Small intestine (tissue), 7 donors: ENCODE results near the gene MYO18A. TPM values are rescaled to one million over a fixed set of nuclear protein-coding genes. Genes with fewer than 3 reads are reported as not detected.

Experiments
- DNase-seq, 2 donors: peaks; one replicate each; pipeline versions ENCODE4 v3.0.0 to v3.0.0-alpha.2; 2013
- FAIRE-seq: peaks from 2 replicates; lab custom pipeline; 2012; peaks lifted over from hg19 to GRCh38; lab: Jason Lieb, UNC
- H3K27ac ChIP-seq, 3 donors: one replicate each; pipeline ENCODE4 v1.5.1; 2013; ENCODE audit warnings: low read length in 2 of 3, mild to moderate bottlenecking in 2 of 3, control low read depth in 1 of 3, inconsistent platforms in 1 of 3, low read depth in 1 of 3, moderate library complexity in 1 of 3
- H3K27me3 ChIP-seq, 3 donors: one replicate each; pipeline ENCODE4 v1.6.1; 2013; ENCODE audit warnings: low read length in 3 of 3, inconsistent platforms in 1 of 3; ENCODE audit not compliant: control insufficient read depth in 3 of 3, insufficient read depth in 3 of 3
- H3K36me3 ChIP-seq, 3 donors: one replicate each; pipeline ENCODE4 v1.6.1; 2013; ENCODE audit warnings: low read length in 3 of 3, inconsistent platforms in 1 of 3, low read depth in 1 of 3, mild to moderate bottlenecking in 1 of 3, moderate library complexity in 1 of 3; ENCODE audit not compliant: control insufficient read depth in 3 of 3, insufficient read depth in 2 of 3
- H3K4me1 ChIP-seq, 3 donors: one replicate each; pipeline ENCODE4 v1.6.1; 2013; ENCODE audit warnings: low read length in 2 of 3, inconsistent platforms in 1 of 3, low read depth in 1 of 3, mild to moderate bottlenecking in 1 of 3, moderate library complexity in 1 of 3; ENCODE audit not compliant: control insufficient read depth in 3 of 3, insufficient read depth in 2 of 3
- H3K4me3 ChIP-seq, 3 donors: one replicate each; pipeline ENCODE4 v1.5.1; 2013; ENCODE audit warnings: low read length in 3 of 3, control low read depth in 1 of 3, inconsistent platforms in 1 of 3, low read depth in 1 of 3, mild to moderate bottlenecking in 1 of 3, moderate library complexity in 1 of 3
- H3K9me3 ChIP-seq, 2 donors: one replicate each; pipeline ENCODE4 v1.6.1; 2013; ENCODE audit warnings: low read depth in 1 of 2, low read length in 1 of 2; ENCODE audit not compliant: control insufficient read depth in 2 of 2, insufficient read depth in 1 of 2
- WGBS, 3 donors: extraction: QIAGEN DNeasy Blood & Tissue Kit; methylation state at CpG; one replicate each; pipeline ENCODE4 v1.1.7; 2013; 5-methylcytosine and 5-hydroxymethylcytosine counted together
- polyA plus RNA-seq, 4 donors: library from polyadenylated mRNA; stranded (reverse) in 3 of 4; unstranded in 1 of 4; fragments of 200-250 nt in 3 of 4; fragments of 120-200 nt in 1 of 4; gene quantifications; one replicate each; pipeline versions ENCODE4 v1.2.1 to v1.2.3, GENCODE V29; 2013
- donor health status: healthy with polysubstance abuse.
- donor health status: control.
- donor health status: control.
- donor health status: Bipolar disorder and iron deficiency.
- donor health status: healthy.

The MYO18A gene
- polyA plus RNA-seq, 4 donors = 42.9 to 66.9 (median 55.4) TPM

DNA sequence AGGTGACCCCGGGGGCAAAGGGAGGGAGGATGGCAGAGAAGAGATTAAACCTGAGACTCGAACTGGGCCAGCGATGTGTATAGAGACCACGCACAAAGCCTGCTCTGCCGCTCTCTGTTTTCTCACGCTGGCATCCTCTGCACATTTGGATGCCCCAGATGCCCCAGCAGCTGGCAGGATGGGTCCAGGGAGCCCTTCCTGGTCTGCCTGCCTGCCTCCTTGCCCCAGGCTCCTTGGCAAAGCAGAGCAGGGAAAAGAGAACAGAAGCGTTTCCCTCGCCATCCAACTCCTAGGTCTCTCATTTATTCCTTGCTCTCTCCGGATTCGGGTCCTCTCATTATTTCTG, 142.5 kb downstream of the MYO18A start:
- DNase-seq (no peak), FAIRE-seq (no peak)
- 77 to 79% (median 77%) methylated on average over 10 of the region's 10 CpGs for WGBS, 3 donors
- H3K27me3 ChIP-seq = peaks cover 0 to 34% (median 5%) of the 10 kb centered on the region in 3 donors
- no peaks in the 10 kb centered on the region for H3K36me3 ChIP-seq
- H3K4me1 ChIP-seq = peaks cover 0 to 6% (median 2%) of the 10 kb centered on the region in 3 donors
- H3K9me3 ChIP-seq = peaks cover 0 to 11% of the 10 kb centered on the region in 2 donors
- H3K27ac ChIP-seq = no peak overlapping the region
- no peak overlapping the region for H3K4me3 ChIP-seq

DNA sequence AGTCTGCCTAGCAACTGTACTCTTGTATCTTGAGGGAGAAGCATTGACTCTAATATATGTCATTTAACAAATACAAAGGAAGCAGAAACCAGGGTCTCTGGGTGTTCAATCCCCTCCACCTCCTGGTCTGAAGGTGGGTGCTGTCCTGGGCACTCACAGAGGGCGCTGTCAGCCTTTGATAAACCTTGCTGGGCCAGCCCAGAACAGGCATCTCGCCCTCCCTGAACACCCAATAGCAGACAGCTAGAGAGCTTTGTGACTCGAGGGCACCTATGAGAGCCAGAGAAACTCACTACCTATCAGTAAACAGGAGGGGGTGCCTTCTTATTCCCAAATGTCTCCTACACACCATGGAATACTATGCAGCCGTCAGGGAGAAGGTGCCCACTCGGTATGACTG, 143.6 kb downstream of the MYO18A start:
- H3K27me3 ChIP-seq = peaks cover 0 to 45% (median 10%) of the 10 kb centered on the region in 3 donors

DNA sequence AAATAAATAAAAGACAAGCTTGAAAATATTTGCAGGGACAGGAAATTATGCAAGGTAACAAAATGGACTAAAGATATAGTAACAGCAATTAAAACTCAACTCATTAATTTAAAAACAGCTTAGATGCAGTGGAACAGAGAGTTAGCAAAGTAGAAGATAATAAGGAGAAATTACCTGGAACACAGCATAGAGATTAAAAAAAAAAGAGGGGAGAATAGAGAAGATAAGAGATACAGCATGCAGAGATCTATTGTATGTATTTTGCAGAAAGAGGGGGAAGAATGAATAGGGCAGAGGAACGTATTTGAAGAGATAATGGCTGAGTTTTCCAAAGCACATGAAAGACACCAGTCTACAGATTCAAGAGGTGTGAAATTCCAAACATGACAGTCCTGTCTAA, 145.7 kb downstream of the MYO18A start:
- Histone ChIP-seq H3K27me3 (peaks cover 0 to 52% (median 13%) of the 10 kb centered on the region in 3 donors), H3K27ac (no peak overlapping the region), H3K36me3 (no peaks in the 10 kb centered on the region), H3K4me1 (no peaks in the 10 kb centered on the region), H3K9me3 (peaks cover 0 to 11% of the 10 kb centered on the region in 2 donors), H3K4me3 (no peak overlapping the region)
- DNase-seq (no peak), FAIRE-seq (no peak)
- WGBS, 3 donors = 28 to 59% (median 44%) methylated on average over 1 of the region's 1 CpG

More for the DNA sequence above, 143.6 kb downstream of the MYO18A start:
- Histone ChIP-seq H3K27ac (no peak overlapping the region), H3K36me3 (no peaks in the 10 kb centered on the region), H3K9me3 (peaks cover 0 to 11% of the 10 kb centered on the region in 2 donors), H3K4me3 (no peak overlapping the region), H3K4me1 (no peaks in the 10 kb centered on the region)
- DNase-seq (no peak), FAIRE-seq (no peak)
- WGBS, 3 donors = 53 to 77% (median 71%) methylated on average over 5 of the region's 5 CpGs

DNA sequence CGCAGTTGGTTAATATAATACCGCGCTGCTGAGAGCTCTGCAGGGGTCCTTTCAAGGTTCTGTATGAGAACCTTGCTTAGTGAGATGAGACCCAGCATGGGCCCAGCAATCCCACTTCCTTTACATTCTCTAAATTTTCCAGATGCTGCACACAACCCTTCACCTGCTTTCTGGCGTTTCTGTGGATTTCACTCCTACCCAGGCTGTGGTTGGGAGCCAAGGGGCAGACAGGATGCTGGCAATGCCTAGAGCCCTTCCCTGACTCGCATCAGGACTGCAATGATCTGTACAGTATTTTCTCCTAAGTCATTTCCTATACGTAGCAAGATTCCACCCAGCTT, 147.4 kb downstream of the MYO18A start:
- DNase-seq (no peak), FAIRE-seq (no peak)
- peaks cover 0 to 11% of the 10 kb centered on the region in 2 donors for H3K9me3 ChIP-seq
- H3K27ac ChIP-seq = no peak overlapping the region
- H3K36me3 ChIP-seq = no peaks in the 10 kb centered on the region
- no peaks in the 10 kb centered on the region for H3K4me1 ChIP-seq
- no peak overlapping the region for H3K4me3 ChIP-seq
- 25 to 34% (median 31%) methylated on average over 6 of the region's 6 CpGs for WGBS, 3 donors
- peaks cover 0 to 47% (median 13%) of the 10 kb centered on the region in 3 donors for H3K27me3 ChIP-seq

DNA sequence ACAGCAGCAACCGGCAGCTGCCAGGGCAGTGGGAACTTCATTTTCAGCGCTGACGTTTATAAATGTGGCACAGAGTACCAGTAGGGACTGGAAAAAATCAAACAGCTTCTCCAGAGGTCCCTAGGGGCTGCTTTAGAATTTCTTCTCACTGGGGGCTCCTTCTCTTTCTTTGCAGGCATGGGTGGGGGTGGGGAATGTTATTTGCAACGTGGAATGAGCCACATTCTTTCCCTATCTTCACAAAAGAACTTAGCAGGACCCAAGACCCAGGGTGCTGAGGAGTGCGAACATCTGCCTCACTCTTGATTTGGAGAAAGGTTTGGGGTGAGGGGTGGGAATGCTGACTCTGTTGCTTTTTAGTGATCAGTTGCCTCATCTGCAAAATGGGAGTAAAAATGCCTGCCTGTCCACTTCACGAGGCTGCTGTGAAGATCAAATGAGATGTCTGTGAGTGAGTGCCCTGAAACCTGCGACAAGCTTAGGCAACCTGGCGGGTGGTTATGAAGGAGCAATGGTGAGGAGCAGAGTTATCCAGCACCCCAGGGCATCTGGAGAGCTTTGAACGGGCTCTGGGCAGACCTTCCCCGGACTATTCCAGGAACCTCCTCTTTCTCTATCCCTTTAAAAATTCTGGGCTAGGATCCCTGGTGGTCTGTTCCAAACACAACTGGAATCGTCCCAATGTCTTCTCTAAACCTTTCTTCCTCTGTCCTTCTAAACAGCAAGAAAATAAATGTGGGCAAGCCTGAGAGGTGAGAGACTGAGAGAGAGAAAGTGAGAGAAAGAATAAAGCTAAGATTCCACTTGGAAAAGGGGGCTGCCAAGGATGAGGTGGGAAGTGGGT, 148.0 kb downstream of the MYO18A start:
- no peak for DNase-seq
- Histone ChIP-seq H3K4me3 (no peak overlapping the region), H3K27me3 (peaks cover 0 to 47% (median 13%) of the 10 kb centered on the region in 3 donors), H3K36me3 (no peaks in the 10 kb centered on the region), H3K9me3 (peaks cover 0 to 11% of the 10 kb centered on the region in 2 donors), H3K27ac (no peak overlapping the region), H3K4me1 (no peaks in the 10 kb centered on the region)
- WGBS, 3 donors = 29 to 31% (median 30%) methylated on average over 11 of the region's 11 CpGs
- no peak for FAIRE-seq

DNA sequence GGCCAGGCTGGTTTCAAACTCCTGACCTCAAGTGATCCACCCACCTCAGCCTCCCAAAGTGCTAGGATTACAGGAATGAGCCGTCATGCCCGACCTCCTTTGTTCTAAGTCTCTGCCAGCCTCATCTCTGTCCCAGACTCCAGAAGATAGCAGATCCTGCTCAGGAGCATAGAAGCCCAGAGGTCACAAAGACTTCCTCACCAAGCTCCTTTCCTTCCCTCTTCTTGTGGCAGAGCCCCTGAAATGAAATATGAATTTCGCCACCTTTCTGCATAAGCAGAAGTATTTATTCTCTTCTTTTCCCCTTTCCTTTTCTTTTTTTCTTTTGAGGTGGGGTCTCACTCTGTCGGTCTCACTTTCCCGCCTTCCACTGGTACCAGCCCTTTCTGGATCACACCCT, 148.7 kb downstream of the MYO18A start:
- H3K27ac ChIP-seq = no peak overlapping the region
- peaks cover 0 to 47% (median 13%) of the 10 kb centered on the region in 3 donors for H3K27me3 ChIP-seq
- FAIRE-seq = no peak
- DNase-seq = no peak
- H3K9me3 ChIP-seq = peaks cover 0 to 11% of the 10 kb centered on the region in 2 donors
- H3K4me3 ChIP-seq = no peak overlapping the region
- H3K36me3 ChIP-seq = no peaks in the 10 kb centered on the region
- H3K4me1 ChIP-seq = no peaks in the 10 kb centered on the region
- 41 to 50% (median 47%) methylated on average over 5 of the region's 5 CpGs for WGBS, 3 donors

DNA sequence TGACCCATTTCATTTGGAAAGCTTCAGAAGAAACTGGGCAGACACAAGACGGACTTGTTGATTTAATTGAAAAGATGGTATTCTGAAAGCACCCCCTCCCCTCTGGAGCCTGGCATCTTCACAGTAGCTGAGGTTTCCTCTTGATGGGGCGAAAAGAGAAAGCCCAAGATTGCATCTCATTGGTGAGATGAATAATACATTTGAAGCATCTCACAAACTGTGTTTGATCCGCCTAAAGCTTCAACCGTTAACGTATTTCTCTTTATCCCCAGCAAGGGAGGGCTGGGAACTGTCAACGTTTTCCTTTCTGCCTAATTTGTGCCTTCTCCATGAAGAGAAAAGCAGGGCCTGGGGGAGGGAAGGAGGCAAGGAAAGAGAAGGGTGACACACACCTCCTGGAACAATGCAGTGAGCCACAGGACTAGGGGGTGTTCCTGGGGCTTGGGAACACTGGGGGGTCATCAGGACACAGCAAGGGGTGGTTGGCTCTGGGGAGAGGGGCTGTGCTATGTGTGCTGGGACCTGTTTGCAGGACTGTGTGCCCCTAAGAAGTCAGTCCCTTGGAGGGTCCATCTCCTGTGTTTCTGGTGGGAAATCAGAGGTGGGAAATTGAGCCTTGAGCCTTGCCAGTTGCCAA, 155.8 kb downstream of the MYO18A start:
- WGBS, 3 donors = 59 to 73% (median 71%) methylated on average over 6 of the region's 6 CpGs
- H3K9me3 ChIP-seq = no peaks in the 10 kb centered on the region
- no peak overlapping the region for H3K27ac ChIP-seq
- FAIRE-seq (no peak), DNase-seq (no peak)
- no peak overlapping the region for H3K4me3 ChIP-seq
- H3K4me1 ChIP-seq = peaks cover 0 to 3% (median 0%) of the 10 kb centered on the region in 3 donors
- peaks cover 0 to 46% (median 6%) of the 10 kb centered on the region in 3 donors for H3K27me3 ChIP-seq
- H3K36me3 ChIP-seq = no peaks in the 10 kb centered on the region

DNA sequence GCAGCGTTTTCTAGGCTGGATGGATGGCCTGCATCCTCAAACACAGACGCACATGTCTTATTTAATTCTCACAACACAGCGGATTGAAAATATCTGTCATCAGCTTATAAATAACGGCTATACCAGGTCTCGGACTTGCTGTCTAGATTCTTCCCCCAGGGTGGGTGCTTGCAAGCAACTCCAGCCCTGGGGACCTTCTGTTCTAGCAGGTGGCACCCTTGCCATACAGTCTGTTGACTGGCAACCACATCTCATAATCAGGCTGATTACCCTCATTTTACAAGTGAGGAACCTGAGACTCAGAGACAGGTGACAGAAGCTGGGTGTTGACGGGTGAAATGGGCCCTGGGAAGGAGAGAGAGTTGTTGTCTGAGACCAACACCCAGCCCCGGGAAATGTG, 158.1 kb downstream of the MYO18A start:
- peaks cover 0 to 3% (median 0%) of the 10 kb centered on the region in 3 donors for H3K4me1 ChIP-seq
- no peaks in the 10 kb centered on the region for H3K36me3 ChIP-seq
- no peak overlapping the region for H3K4me3 ChIP-seq
- FAIRE-seq (no peak), DNase-seq (no peak)
- 87 to 91% (median 87%) methylated on average over 7 of the region's 7 CpGs for WGBS, 3 donors
- no peaks in the 10 kb centered on the region for H3K9me3 ChIP-seq
- H3K27me3 ChIP-seq = peaks cover 6 to 57% (median 7%) of the 10 kb centered on the region in 3 donors
- H3K27ac ChIP-seq = no peak overlapping the region
